Brain microvascular endothelial cell (primary cell): ENCODE results near the gene ANKRD49.

Experiments used
- DNase-seq: peaks from one replicate; pipeline ENCODE4 v3.0.0-alpha.2; 2020
- H3K27ac ChIP-seq: fragments of 250-450 bp; sonication (Bioruptor Pico); 2 replicates; pipeline ENCODE4 v1.5.1; 2020; ENCODE audit warnings: mild to moderate bottlenecking, moderate library complexity
- H3K27me3 ChIP-seq: fragments of 250-450 bp; sonication (Bioruptor Pico); replicated peaks from 2 replicates; pipeline ENCODE4 v1.5.1; 2020; ENCODE audit warnings: mild to moderate bottlenecking
- H3K36me3 ChIP-seq: fragments of 250-450 bp; sonication (Bioruptor Pico); replicated peaks from 2 replicates; pipeline ENCODE4 v1.5.1; 2020; ENCODE audit warnings: mild to moderate bottlenecking
- H3K4me3 ChIP-seq: 2 replicates; pipeline ENCODE4 v1.5.1; 2011; ENCODE audit warnings: low read depth, mild to moderate bottlenecking, control low read depth, low read length, moderate library complexity
- in situ Hi-C: cut with HindIII; loops from 2 replicates; pipeline ENCODE4 v1.10.0; 2017; ENCODE audit warnings: low sequenced_read_pairs, low pct_ligation_motif_present
- TF ChIP-seq, protein P1 (sequence below): IDR thresholded peaks from 2 replicates; pipeline ENCODE4 v1.5.1; 2011; ENCODE audit warnings: low read depth, mild to moderate bottlenecking, moderate library complexity, low read length, control low read depth, inconsistent platforms; ENCODE audit errors: missing control alignments

ANKRD49 gene

DNA sequence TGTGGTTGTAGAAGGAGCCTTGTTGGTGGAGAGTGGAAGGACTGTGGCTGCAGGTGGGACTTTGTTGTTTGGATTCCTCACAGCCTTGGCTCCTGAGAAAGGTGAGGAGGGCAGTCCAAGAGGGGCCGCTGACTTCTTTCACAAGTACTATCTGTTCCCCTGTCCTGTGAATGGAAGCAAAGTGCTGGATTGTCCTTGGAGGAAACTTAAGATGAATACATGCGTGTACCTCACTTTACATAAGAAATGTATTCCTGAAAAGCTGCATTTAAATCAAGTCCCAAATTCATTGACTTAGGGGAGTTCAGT lies 52.3 kb downstream of the ANKRD49 start:
- in situ Hi-C loops: no loop called here
- DNase-seq: no peak
- Histone ChIP-seq H3K4me3 (peak overlapping the region; percentile 63), H3K27ac (no peak overlapping the region), H3K36me3 (no peaks in the 10 kb centered on the region), H3K27me3 (no peaks in the 10 kb centered on the region)
- TF ChIP-seq, protein P1, sequence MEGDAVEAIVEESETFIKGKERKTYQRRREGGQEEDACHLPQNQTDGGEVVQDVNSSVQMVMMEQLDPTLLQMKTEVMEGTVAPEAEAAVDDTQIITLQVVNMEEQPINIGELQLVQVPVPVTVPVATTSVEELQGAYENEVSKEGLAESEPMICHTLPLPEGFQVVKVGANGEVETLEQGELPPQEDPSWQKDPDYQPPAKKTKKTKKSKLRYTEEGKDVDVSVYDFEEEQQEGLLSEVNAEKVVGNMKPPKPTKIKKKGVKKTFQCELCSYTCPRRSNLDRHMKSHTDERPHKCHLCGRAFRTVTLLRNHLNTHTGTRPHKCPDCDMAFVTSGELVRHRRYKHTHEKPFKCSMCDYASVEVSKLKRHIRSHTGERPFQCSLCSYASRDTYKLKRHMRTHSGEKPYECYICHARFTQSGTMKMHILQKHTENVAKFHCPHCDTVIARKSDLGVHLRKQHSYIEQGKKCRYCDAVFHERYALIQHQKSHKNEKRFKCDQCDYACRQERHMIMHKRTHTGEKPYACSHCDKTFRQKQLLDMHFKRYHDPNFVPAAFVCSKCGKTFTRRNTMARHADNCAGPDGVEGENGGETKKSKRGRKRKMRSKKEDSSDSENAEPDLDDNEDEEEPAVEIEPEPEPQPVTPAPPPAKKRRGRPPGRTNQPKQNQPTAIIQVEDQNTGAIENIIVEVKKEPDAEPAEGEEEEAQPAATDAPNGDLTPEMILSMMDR: no peak

- TF ChIP-seq, protein P1: no peak
- no peak overlapping the region for H3K27ac ChIP-seq
- no peak for DNase-seq
- no peaks in the 10 kb centered on the region for H3K27me3 ChIP-seq
- in situ Hi-C loops: no loop called here
- peak overlapping the region; percentile 31 for H3K4me3 ChIP-seq
- no peaks in the 10 kb centered on the region for H3K36me3 ChIP-seq
Measured at GRCh38 chr11:94546886-94547285, 53.1 kb downstream of the ANKRD49 start.

- Histone ChIP-seq H3K27me3 (no peaks in the 10 kb centered on the region), H3K27ac (no peak overlapping the region), H3K4me3 (no peak overlapping the region), H3K36me3 (no peaks in the 10 kb centered on the region)
- DNase-seq: no peak
- TF ChIP-seq, protein P1: no peak
- in situ Hi-C loops: no loop called here
Measured at GRCh38 chr11:94549146-94549545, 55.4 kb downstream of the ANKRD49 start.
